B cell (primary cell): Measurements from ENCODE around the gene OTOGL. TPM values are rescaled to one million over a fixed set of nuclear protein-coding genes. Genes with fewer than 3 reads are reported as not detected.

Experiments used
- ATAC-seq: fragments of 200-7000 bp; cut with Tn5 transposase; one replicate; pipeline ENCODE4 v1.10.0; 2021; ENCODE audit warnings: low read depth, mild to moderate bottlenecking, moderate number of reproducible peaks, moderate library complexity
- CTCF ChIA-PET: fragments of 350-600 bp; sonication (Branson Sonifier 250); formaldehyde crosslinking; loops from one replicate; lab custom pipeline; 2021; ENCODE audit warnings: antibody characterized with exemption, inconsistent platforms; lab: Charles Lee
- POLR2A ChIA-PET: fragments of 350-600 bp; sonication (Branson Sonifier 250); formaldehyde crosslinking; loops from one replicate; lab custom pipeline; 2021; ENCODE audit warnings: antibody characterized with exemption; lab: Charles Lee
- DNase-seq: peaks from one replicate; pipeline ENCODE4 v3.0.0; 2013
- H2AFZ ChIP-seq: 2 replicates; pipeline ENCODE4 v1.6.1; 2012; ENCODE audit warnings: mild to moderate bottlenecking, low read depth, low read length; ENCODE audit not compliant: insufficient read depth, poor library complexity, severe bottlenecking
- H3K27ac ChIP-seq, 2 donors: 1 replicate in 1 of 2; 2 replicates in 1 of 2; pipeline ENCODE4 v1.5.1; 2012 to 2013; ENCODE audit warnings: low read length in 2 of 2, mild to moderate bottlenecking in 2 of 2, moderate library complexity in 1 of 2
- H3K27me3 ChIP-seq, 4 experiments: fragments of 200-600 bp in 1 of 4; sonication (generic) in 1 of 4; replicated peaks in 1 of 4; 1 replicate in 2 of 4; 2 replicates in 2 of 4; pipeline versions ENCODE4 v1.6.1 to v1.7.0; 2013 to 2016; ENCODE audit warnings: low read length in 3 of 4, mild to moderate bottlenecking in 2 of 4, mixed read lengths in 1 of 4, moderate library complexity in 1 of 4; ENCODE audit not compliant: insufficient read depth in 4 of 4, control insufficient read depth in 3 of 4; ENCODE audit errors: control extremely low read depth in 1 of 4
- H3K36me3 ChIP-seq, 2 experiments: replicated peaks in 1 of 2; 1 replicate in 1 of 2; 2 replicates in 1 of 2; pipeline versions ENCODE4 v1.6.1 to v1.7.1; 2013; ENCODE audit warnings: low read length in 1 of 2; ENCODE audit not compliant: insufficient read depth in 2 of 2, control insufficient read depth in 1 of 2; ENCODE audit errors: control extremely low read depth in 1 of 2, extremely low read depth in 1 of 2
- H3K4me1 ChIP-seq, 2 donors: fragments of 200-600 bp in 1 of 2; sonication (generic) in 1 of 2; 1 replicate in 1 of 2; 2 replicates in 1 of 2; pipeline versions ENCODE4 v1.5.1 to v1.6.1; 2013 to 2017; ENCODE audit warnings: low read length in 2 of 2; ENCODE audit not compliant: control insufficient read depth in 2 of 2, insufficient read depth in 2 of 2
- H3K4me2 ChIP-seq: replicated peaks from 2 replicates; pipeline ENCODE3; 2012; ENCODE audit warnings: mild to moderate bottlenecking, low read depth, low read length; ENCODE audit not compliant: poor library complexity, severe bottlenecking
- H3K4me3 ChIP-seq, 5 experiments: fragments of 200-600 bp in 1 of 5; sonication (generic) in 1 of 5; 1 replicate in 3 of 5; 2 replicates in 2 of 5; pipeline versions ENCODE4 v1.5.1 to v1.7.0; 2011 to 2016; ENCODE audit warnings: low read length in 4 of 5, mild to moderate bottlenecking in 4 of 5, low read depth in 2 of 5, control low read depth in 1 of 5, moderate library complexity in 1 of 5; ENCODE audit not compliant: insufficient read depth in 1 of 5; ENCODE audit errors: control extremely low read depth in 1 of 5, extremely low read depth in 1 of 5
- H3K79me2 ChIP-seq: fragments of 200-600 bp; sonication (generic); one replicate; pipeline ENCODE4 v1.6.0; 2016; ENCODE audit warnings: low read length; ENCODE audit not compliant: control insufficient read depth, insufficient read depth
- H3K9ac ChIP-seq: fragments of 200-600 bp; sonication (generic); 2 replicates; pipeline ENCODE4 v1.6.1; 2017; ENCODE audit warnings: mild to moderate bottlenecking, low read length, moderate library complexity
- H3K9me3 ChIP-seq, 3 donors: one replicate each; pipeline versions ENCODE4 v1.6.1 to v1.7.1; 2013; ENCODE audit warnings: low read length in 2 of 3; ENCODE audit not compliant: control insufficient read depth in 2 of 3, insufficient read depth in 1 of 3; ENCODE audit errors: control extremely low read depth in 1 of 3
- H4K20me1 ChIP-seq: 2 replicates; pipeline ENCODE4 v1.6.0; 2012; ENCODE audit warnings: mild to moderate bottlenecking, low read length; ENCODE audit not compliant: insufficient read depth, control insufficient read depth, poor library complexity, severe bottlenecking
- H3K27ac Mint-ChIP-seq: one replicate; pipeline ENCODE4 v1.8.0; 2021; ENCODE audit warnings: mixed read lengths
- H3K27me3 Mint-ChIP-seq: one replicate; pipeline ENCODE4 v1.8.0; 2021; ENCODE audit warnings: mixed read lengths
- H3K4me1 Mint-ChIP-seq: one replicate; pipeline ENCODE4 v1.8.0; 2021; ENCODE audit warnings: mixed read lengths
- H3K4me3 Mint-ChIP-seq: one replicate; pipeline ENCODE4 v1.8.0; 2021; ENCODE audit warnings: mixed read lengths
- H3K9me3 Mint-ChIP-seq: one replicate; pipeline ENCODE4 v1.8.0; 2022; ENCODE audit warnings: mixed read lengths; ENCODE audit not compliant: insufficient read depth
- EZH2 ChIP-seq: IDR thresholded peaks from 2 replicates; pipeline ENCODE4 v1.6.1; 2012; ENCODE audit warnings: borderline replicate concordance, low read depth, mild to moderate bottlenecking, moderate library complexity, low read length; ENCODE audit not compliant: insufficient read depth, poor library complexity, severe bottlenecking
- WGBS: methylation state at CpG from one replicate; pipeline ENCODE4 v1.1.5; 2013; ENCODE audit warnings: missing lambda C conversion rate; ENCODE audit not compliant: insufficient coverage; 5-methylcytosine and 5-hydroxymethylcytosine counted together
- intact Hi-C: fragments of 100-400 bp; cut with micrococcal nuclease; formaldehyde crosslinking; loops from one replicate; pipeline ENCODE4 v1.10.0; 2022
- polyA plus RNA-seq: library from polyadenylated mRNA; depleted of rRNA; stranded (reverse); fragments of >200 nt; gene quantifications from 2 replicates; pipeline ENCODE4 v1.2.3, GENCODE V29; 2012
- total RNA-seq, 2 donors: library from RNA; stranded (reverse); fragments of 120-200 nt in 1 of 2; gene quantifications; 1 replicate in 1 of 2; 2 replicates in 1 of 2; pipeline versions ENCODE4 v1.2.3 to v1.2.4, GENCODE V29; 2013 to 2022
- TF ChIP-seq, protein P1 (sequence below): fragments of 200-600 bp; IDR thresholded peaks from one replicate; pipeline ENCODE4 v1.8.0; 2022; ENCODE audit warnings: antibody characterized with exemption, mild to moderate bottlenecking

OTOGL gene
- total and polyA plus RNA-seq, 2 donors (not counting 1 experiment from before 2014, with no cell fraction given) = not detected

DNA sequence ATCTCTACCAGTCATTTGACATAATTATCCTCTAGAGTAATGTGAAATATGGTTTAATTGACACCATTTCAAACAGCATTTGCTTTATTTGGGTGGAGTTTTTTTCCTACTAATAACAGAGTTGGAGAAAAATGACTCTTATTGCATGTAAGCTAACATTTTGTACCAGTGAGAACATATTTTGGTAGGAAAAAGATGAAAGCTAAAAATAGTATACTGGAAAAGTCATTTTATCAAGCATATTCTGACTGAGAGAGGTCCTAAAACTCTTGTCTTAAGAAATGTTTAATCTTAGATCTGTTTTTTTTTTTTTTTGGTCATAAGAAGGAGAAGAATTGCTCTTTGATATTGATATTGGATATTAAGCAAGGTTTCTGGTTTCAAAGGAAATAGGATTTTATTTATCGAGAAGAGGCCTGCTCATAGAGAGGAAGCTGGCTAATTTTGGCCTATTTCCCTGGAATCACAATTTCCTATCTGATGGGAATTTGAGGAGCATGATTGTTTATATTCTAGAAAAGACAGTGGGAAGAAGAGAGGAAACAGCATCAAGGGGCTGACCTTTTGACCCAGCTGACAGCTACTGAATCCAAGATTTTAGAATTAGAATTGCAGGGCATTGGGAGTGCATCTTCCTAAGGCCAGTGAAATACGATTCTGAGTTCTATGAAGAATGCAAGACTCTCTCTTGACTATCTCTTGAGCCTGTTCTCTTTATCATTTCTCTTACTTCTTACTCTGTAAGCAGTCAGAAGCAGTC lies 19.4 kb downstream of the OTOGL start:
- Mint-ChIP-seq H3K9me3 (no peaks in the 10 kb centered on the region), H3K27me3 (peaks cover 11% of the 10 kb centered on the region), H3K4me3 (no peak overlapping the region), H3K27ac (no peak overlapping the region), H3K4me1 (no peaks in the 10 kb centered on the region)
- Histone ChIP-seq H3K79me2 (no peaks in the 10 kb centered on the region), H3K27me3 (no peaks in the 10 kb centered on the region), H2AFZ (no peak overlapping the region), H3K27ac (no peak overlapping the region), H3K9ac (no peak overlapping the region), H3K4me1 (no peaks in the 10 kb centered on the region), H3K4me2 (no peak overlapping the region), H4K20me1 (no peaks in the 10 kb centered on the region), H3K4me3 (no peak overlapping the region), H3K9me3 (no peaks in the 10 kb centered on the region), H3K36me3 (no peaks in the 10 kb centered on the region)
- intact Hi-C loops = no loop called here
- ATAC-seq (no peak), DNase-seq (no peak)
- 83% methylated on average over 1 of the region's 2 CpGs for WGBS
- CTCF ChIA-PET = no interaction called here
- POLR2A ChIA-PET = no interaction called here
- no peak for TF ChIP-seq EZH2
- TF ChIP-seq, protein P1, sequence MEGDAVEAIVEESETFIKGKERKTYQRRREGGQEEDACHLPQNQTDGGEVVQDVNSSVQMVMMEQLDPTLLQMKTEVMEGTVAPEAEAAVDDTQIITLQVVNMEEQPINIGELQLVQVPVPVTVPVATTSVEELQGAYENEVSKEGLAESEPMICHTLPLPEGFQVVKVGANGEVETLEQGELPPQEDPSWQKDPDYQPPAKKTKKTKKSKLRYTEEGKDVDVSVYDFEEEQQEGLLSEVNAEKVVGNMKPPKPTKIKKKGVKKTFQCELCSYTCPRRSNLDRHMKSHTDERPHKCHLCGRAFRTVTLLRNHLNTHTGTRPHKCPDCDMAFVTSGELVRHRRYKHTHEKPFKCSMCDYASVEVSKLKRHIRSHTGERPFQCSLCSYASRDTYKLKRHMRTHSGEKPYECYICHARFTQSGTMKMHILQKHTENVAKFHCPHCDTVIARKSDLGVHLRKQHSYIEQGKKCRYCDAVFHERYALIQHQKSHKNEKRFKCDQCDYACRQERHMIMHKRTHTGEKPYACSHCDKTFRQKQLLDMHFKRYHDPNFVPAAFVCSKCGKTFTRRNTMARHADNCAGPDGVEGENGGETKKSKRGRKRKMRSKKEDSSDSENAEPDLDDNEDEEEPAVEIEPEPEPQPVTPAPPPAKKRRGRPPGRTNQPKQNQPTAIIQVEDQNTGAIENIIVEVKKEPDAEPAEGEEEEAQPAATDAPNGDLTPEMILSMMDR = no peak

DNA sequence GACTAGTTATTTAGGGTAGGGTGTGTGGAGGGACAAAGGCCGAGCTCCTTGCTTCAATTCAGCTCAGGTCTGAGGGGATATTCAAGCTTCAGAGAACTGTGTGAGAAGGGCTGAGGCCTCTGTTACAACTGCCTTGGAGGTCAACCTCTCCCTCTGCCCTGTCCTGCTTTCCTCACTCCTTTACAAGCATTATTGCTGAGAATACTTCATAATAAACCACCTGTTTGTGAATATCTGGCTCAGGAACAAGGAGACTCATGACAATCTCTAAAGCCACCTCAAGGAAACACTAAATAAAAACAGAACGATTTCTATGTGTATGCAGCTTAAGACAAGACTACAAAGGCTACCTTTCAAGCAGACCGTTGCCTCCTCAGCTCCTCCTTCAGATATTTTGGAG lies 21.7 kb downstream of the OTOGL start:
- Histone ChIP-seq H3K36me3 (no peaks in the 10 kb centered on the region), H2AFZ (no peak overlapping the region), H4K20me1 (no peaks in the 10 kb centered on the region), H3K4me1 (no peaks in the 10 kb centered on the region), H3K27me3 (no peaks in the 10 kb centered on the region), H3K27ac (no peak overlapping the region), H3K4me2 (no peak overlapping the region), H3K9me3 (no peaks in the 10 kb centered on the region), H3K79me2 (no peaks in the 10 kb centered on the region), H3K9ac (no peak overlapping the region), H3K4me3 (no peak overlapping the region)
- TF ChIP-seq EZH2 = no peak
- ATAC-seq = no peak
- no peak overlapping the region for H3K4me3 Mint-ChIP-seq
- H3K4me1 Mint-ChIP-seq = no peaks in the 10 kb centered on the region
- no peaks in the 10 kb centered on the region for H3K9me3 Mint-ChIP-seq
- CTCF ChIA-PET = no interaction called here
- H3K27me3 Mint-ChIP-seq = peaks cover 11% of the 10 kb centered on the region
- POLR2A ChIA-PET = no interaction called here
- intact Hi-C loops = no loop called here
- DNase-seq = no peak
- 29% methylated on average over 1 of the region's 3 CpGs for WGBS
- no peak overlapping the region for H3K27ac Mint-ChIP-seq
